ENCODE measurements around the gene FCGBP.
A peak's percentile ranks its signal among the peaks of the same experiment; 100 is the strongest.

FCGBP gene

DNA sequence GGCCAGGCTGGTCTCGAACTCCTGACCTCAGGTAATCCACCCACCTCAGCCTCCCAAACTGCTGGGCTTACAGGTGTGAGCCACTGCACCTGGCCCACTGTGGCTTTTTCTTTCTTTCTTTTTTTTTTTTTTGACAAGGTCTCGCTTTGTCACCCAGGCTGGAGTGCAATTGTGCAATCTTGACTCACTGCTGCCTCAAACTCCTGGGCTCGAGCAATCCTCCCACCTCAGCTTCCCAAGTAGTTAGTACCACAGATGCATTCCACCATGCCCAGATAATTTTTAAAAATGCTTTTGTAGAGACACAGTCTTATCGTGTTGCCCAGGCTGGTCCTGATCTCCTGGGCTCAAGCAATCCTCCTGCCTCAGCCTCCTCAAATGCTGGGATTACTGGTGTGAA lies 12.1 kb upstream of the FCGBP start:
- DNase-seq (ENCODE audit: low read depth, low spot score): no peak

DNA sequence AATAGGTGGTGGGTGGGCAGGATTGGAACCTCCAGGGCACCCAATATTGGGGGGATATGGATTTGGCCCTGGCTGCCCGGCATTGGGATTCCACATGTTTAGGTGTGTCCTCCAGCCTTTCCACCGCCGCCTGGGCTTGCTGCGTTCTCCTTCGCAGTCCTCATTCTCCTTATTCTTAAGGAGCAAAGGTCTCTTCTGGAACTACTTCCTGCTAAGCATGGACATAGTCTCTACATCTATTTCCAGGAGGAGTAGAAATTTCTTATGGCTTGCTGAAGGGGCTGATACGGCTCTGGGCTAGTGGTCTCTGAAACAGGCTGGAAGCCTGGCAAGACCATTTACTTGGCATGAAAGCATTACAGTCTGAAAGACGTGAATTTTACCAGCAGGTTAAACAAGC lies 9.2 kb upstream of the FCGBP start:
- no peak for DNase-seq (ENCODE audit: low read depth, low spot score)

DNA sequence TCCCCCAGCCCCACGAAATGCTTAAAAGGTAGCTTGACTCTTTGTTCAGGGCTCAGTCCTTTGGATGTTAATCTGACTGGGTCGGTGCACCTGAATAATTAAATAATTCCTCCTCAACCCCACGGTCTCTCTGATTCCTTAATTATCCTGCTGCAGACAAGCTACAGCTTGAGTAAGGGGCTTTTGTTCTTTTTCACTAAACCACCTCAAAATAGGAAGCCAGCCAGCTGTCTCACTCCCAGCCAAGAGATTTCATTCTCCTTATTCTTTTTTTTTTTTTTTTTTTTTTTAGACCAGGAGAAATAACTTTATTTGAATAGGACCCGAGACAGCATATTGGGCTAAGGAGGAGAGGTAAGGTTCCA lies 7.9 kb upstream of the FCGBP start:
- no peak for DNase-seq (ENCODE audit: low read depth, low spot score)

DNA sequence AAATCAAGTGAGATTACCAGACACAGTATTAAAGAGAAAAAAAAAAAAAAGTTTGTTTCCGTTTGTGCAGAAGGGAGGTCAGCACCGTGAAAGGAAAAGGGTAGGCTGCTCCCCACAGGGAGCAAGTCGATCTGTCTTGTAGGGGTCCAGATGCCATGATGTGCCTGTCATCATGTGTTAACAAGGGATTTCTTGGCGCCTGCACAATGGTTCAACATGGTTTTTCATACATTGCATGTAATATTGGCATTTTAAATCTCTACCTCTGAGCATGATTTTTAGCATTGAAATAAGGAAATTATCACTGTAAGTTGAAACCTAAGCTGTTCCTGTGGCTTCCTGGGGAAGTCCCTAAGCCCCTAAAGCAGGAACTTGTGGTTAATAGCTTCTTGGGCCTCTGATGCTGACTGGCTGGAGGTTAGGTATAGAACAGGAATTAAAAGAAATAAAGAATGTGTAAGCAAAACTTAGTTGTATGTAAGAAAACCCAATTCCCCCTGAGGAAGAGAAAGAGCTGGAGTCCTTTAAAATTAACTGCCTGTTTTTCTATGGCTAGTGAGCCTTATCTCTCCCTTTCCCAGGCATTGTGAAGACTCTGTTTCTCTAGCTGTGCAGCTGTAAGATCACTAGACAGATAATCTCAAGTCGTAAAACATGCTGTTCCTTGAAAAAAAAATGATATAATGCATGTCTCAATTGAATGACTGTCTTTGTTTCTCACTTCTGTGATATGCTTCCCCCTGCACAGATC lies 7.4 kb upstream of the FCGBP start:
- peak; percentile 32 for DNase-seq (ENCODE audit: low read depth, low spot score)

DNA sequence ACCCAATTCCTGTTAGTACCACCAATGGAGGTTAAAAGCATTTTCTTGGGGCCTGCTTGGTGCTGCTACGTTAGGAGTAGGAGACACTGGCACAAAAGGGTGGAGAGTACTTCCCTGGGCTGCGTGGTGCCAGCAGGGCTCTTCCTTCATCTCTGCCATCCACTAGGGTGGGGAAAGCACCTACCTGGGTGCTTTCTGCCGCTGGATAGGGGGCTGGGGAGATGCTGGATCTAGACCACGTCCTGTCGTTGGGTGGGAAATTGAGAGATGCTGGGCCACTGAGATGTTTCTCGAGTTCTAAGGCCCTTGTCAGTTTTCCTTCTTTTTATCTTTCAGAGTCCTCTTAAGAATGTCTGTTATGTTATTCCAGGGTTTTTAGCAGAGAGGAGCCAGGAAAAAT lies 6.7 kb upstream of the FCGBP start:
- no peak for DNase-seq (ENCODE audit: low read depth, low spot score)

DNA sequence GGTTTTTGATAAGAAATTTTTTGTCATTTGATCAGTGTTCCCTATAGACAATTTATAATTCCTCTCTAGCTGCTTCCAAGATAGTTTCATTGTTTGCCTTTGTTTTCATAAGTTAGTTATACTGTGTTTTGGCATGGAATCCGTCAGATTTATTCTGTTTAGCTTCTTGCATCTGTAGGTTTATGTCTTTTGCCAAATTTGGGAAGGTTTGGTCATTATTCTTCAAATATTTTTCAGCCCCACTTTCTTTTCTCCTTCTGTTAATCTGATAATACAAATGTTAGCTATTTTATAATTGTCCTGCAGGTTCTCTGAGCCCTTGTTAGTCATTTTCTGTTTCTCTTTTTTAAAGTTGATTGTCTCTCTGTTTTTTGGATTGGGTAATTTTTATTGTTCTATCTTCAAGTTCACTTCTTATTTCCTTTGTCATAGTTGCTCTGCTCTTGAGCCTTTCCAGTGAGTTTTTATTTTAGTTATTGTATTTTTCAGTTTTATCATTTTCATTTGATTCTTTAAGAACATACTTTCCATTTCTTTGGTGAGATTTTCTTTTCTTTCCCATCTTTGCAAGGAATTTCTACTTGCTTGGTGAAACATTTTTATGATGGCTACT lies 5.9 kb upstream of the FCGBP start:
- DNase-seq (ENCODE audit: low read depth, low spot score): no peak

DNA sequence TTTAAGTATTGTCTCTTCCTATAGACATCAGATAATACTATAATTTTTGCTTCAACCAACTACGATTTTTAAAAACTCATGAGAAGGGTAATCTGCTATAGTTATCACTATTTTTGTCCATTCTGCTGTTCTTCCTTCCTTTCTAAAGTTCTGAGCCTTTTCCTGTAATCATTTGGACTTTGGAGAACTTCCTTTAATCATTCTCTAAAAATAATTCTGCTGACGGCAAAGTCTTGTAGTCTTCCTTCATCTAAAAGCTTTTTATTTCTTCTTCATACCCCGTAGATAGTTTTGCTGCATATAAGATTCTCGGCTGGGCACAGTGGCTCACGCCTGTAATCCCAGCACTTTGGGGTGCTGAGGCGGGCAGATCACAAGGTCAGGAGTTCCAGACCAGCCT lies 5.1 kb upstream of the FCGBP start:
- DNase-seq (ENCODE audit: low read depth, low spot score): no peak

DNA sequence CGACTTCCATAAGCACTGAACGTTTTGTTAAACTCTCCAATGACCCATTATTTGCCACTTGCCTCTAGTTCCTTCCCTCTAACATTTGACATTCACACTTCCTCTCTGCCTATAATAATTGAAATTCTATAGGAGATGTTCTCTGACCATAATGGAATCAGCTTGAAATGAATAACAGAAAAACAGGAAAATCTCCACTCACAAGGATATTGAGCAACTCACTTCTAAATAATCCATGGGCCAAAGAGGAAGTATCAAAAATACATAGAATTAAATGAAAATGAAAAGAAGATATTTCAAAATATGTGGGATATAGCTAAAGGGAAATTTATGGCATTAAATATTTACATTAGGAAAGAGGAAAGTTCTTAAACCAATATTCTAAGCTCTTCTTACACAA lies 3.4 kb upstream of the FCGBP start:
- DNase-seq (ENCODE audit: low read depth, low spot score): no peak

DNA sequence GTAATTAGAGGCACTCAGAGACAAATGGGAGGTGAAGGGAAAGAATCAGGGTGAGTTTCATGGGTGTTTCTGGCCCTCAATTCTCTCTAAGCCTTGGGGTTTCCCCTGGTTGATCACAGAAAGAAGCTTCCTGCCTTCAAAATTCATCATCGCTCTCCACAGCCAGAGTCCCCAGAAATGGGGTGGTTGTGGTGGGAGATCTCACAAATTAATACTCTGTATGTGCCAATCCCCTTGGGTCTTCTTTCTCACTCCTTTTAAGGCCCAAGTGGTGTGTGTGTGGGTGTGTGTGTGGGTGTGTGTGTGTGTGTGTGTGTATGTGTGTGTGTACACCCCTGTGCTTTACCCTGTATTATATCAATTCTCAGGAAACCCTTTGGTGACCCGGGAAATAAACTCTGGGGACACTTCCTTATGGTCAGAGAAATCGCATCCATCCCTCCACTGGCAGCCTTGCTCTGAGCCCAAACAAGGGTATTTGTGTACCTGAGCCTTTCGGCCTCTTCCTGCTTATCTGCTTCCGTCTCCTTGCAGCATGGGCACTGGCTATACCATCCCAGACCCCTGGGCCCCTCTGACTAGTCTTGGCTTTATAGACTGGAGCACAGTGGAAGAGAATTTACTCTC lies 2.8 kb upstream of the FCGBP start:
- no peak for DNase-seq (ENCODE audit: low read depth, low spot score)

DNA sequence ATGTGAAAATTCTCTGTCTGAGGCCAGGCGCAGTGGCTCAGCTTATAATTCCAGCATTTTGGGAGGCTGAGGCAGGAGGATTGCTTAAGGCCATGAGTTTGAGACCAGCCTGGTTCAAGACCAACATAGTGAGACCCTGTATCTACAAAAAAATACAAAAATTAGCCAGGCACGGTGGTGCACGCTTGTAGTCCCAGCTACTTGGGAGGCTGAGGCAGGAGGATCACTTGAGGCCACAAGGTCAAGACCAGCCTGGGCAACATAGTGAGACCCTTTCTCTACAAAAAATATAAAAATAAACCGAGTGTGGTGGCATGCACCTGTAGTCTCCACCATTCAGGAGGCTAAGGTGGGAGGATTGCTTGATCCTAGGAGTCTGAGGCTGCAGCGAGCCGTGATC lies 2.2 kb upstream of the FCGBP start:
- no peak for DNase-seq (ENCODE audit: low read depth, low spot score)

DNA sequence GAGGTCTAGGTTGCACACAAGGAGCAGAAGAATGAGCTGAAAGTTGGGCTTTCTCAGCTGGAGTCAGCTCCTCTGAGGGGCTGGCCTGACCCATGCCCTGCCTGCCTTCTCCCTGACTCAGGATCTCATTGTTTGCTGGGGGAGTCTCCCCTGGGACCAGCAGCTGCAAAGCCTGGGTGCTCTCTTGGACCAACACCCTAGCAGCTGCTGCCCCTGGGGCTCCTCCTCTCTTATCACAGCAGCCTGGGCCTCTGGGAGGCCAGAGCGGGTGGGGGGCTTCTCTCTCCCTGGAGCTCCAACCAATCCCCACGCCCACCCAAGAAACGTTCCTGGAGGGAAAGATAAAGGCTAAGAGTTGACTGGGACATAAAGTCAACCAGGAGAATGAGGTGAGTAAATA lies 1.6 kb upstream of the FCGBP start:
- DNase-seq (ENCODE audit: low read depth, low spot score): no peak

DNA sequence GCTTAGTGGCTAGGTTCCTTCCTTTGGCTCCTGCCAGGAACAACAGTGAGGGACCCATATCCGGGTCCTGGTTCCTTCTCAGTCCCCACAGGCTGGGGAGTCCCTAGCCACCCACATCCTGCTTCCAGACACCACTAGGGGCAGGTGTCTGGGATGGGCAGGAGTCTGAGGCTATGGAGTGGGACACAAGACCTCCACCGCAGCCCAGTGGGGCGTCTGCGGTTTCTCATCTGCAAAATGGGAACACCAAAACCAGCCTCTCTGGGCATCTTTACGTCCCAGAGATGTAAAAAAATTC lies 879 bp upstream of the FCGBP start:
- no peak for DNase-seq (ENCODE audit: low read depth, low spot score)

DNA sequence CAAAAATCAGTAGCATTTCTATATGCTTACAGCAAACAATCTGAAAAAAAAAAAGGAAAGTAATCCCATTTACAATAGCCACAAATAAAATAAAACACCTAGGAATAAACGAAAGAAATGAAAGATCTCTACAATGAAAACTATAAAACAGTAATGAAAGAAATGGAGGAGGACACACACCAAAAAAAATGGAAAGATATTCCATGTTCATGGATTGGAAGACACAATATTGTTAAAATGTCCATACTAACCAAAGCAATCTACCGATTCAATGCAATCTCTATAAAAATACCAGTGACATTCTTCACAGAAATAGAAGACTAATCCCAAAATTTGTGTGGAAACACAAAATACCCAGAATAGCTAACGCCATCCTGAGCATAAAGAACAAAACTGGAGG lies 4.7 kb downstream of the FCGBP start:
- no peak for DNase-seq (ENCODE audit: low read depth, low spot score)

DNA sequence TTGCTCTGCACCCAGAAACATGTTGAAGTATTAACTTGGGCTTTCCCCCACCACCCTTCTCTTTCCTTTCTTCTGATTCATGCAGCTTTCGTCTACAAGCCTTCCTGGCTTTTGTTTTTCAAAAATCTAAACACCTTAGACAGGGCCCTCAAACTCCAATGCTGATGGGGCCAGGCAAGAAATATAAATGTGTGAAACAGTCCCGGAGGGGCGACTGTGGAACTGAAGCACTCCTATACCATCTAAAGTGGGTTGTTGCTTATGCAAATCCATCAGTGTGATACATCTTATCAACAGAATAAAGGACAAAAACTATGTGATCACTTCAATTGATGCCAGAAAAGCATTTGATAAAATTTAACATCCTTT lies 6.1 kb downstream of the FCGBP start:
- no peak for DNase-seq (ENCODE audit: low read depth, low spot score)

DNA sequence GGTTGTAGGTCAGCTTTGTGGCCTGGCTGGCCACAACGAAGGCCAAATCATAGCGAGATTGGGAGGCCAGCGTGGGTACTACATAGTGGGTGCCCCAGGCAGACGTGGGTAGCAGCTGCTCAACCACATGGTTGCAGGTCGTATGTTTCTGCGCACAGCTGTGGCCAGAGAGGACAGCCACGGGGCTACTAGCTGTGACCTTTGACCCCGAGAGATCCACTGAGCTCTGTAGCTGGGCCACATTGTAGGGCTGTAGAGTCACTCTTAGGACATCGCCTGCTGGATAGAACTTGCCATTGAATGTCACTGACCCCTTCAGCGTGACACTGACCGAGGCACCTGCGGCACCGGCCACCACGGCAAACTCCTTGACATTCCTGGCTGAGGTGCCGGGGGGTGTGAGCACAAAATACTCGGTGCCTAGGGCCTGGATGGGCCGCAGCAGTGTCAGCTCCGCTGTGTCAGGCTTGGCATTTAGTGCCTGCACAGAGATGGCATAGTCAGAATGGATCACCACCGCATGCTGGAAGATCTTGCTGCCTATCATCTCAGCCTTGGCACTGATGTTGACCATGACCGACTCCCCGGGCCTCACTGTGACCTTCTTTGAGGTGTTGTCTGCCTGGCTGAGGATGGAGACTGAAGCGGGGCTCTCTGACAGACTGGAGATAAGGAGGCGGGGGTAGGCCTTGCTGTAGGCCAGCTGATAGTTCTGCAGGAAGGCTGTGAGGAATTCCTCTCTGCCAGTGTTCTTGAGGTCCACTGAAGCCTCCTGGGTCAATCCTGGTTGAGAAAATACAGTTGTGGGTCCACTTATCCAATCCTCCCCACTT lies 6.7 kb downstream of the FCGBP start:
- DNase-seq (ENCODE audit: low read depth, low spot score): no peak

DNA sequence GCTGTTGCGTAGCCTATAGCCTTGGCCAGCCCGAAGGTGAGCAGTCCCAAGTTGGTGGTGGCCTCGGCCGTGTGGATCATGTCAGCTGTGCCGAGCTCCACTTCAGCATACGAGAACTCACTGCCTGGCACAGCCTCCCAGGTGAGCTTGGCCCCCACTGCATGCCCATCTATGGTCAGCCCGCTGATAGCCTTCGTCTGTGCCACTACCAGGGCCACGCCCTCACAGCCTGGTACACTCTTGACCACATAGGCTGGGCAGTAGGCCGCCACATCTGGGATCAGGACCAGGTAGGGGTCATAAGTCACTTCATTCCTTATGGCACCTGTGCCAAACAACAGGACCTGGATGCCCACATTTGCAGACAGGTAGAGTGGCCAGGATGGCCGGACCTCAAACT lies 7.4 kb downstream of the FCGBP start:
- no peak for DNase-seq (ENCODE audit: low read depth, low spot score)

DNA sequence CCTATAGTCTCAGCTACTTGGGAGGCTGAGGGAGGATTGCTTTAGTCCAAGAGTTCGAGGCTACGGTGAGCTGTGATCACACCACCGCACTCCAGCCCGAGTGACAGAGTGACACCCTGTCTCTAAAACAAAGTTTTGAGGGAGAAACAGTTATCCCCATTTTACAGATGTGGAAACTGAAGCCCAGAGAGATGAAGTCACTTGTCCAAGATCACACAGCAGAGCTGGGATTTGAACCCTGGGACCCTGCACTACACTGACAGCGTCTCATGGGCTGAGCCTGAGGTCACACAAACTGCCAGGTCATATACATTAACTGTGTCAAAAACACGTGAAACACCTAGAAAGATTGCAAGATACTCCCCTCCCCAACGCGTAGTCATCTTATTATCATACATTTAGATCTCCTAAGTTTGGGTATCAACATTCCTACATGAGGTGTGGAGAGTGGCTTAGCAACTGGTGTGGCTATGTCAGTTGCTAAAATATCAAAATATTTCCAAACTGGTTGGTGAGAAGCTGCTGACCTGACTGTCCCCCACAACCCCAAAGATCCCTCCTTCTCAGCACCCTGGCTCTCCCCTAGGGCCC lies 8.2 kb downstream of the FCGBP start:
- no peak for DNase-seq (ENCODE audit: low read depth, low spot score)

DNA sequence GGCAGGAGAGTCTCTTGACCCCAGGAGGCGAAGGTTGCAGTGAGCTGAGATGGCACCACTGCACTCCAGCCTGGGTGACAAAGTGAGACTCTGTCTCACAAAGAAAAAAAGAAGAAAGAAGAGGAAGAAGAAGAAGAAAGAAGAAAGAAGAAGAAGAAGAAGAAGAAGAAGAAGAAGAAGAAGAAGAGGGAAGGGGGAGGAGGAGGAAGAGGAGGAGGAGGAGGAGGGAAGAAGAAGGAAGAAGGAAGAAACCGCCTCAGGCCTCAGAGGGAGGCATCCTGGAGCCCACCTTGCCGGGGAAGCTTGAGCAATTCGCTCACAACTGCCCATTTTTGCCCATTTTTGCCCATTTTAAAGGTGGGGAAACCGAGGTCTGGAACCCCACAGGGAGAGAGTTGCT lies 9.5 kb downstream of the FCGBP start:
- DNase-seq (ENCODE audit: low read depth, low spot score): no peak

DNA sequence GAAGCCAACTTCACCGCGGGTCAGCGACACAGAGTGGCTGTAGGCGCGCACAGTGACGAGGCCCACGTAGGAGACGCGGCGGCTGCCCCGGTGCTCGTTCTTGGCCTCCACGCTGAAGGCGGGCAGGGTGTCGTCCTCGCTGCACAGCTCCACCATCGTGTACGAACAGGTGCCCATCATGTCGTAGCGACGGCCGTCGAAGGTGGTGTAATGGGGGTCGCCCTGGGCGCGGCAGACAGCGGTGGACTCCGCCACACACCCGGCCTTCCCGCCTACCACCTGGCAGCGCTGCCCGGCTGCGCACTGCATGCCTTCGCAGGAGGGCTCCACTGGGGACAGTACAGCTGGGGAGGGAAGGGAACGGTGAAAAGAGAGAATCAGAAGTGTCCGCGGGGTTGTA lies 10.0 kb downstream of the FCGBP start:
- DNase-seq (ENCODE audit: low read depth, low spot score): no peak

DNA sequence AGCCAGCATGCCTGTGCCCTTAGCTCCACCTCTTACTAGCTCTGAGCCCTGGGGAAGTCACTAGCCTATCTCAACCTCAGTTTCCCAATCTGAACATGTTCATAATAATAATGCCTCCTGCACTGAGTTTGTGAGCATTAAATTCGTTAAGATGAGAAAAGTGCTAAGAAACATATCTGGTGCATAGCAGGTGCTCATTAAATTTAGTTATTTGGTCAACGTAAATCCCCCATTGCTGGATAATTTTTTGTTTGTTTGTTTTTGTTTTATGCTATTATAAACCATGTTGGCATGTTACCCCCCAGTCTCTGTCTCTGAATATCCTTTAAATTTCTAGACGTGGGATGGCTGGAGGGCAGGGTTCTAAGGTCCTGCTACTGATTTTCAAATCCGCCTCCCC lies 10.6 kb downstream of the FCGBP start:
- no peak for DNase-seq (ENCODE audit: low read depth, low spot score)

DNA sequence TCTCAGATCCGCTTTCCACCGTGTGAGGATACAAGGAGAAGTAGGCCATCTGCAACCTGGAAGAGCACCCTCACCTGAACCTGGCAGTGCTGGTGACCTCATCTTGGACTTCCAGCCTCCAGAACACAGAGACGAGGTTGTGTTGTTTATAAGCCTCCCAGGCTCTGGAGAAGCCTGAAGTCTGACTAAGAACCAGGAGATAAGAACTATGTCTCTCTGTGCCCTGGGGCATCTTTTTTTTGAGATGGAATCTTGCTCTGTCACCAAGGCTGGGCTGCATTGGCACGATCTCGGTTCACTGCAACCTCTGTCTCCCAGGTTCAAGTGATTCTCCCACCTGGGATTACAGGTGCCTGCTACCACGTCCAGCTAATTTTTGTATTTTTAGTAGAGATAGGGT lies 14.5 kb downstream of the FCGBP start:
- DNase-seq (ENCODE audit: low read depth, low spot score): no peak

DNA sequence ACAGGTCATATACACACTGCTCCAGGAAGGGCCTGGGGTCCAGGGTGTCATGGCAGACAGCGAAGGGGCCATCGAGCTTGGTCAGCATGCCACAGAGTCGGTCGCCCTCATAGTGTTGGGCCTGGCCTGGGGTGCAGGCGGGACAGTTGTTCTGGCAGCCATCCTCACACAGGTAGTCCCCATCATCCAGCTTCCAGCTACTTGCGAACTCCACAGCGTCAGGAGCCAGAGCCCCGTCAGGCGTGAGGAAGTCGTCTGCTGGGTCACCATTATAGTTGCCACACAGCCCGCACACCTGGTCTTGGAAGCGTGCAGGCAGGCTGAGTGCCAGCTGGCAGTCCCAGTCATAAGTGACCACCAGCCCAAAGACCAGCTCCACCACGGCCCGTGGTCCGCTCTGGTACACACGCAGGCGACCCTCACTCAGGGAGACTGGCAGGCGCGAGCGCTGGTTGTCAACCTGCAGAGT lies 16.2 kb downstream of the FCGBP start:
- DNase-seq (ENCODE audit: low read depth, low spot score): no peak

Measured in activated CD4-positive, CD25-positive, alpha-beta regulatory T cell treated with anti-CD3 and anti-CD28 coated beads, Interleukin-2, amount 50 U/mL, for 16 hours (primary cell).